C1 segment of cervical spinal cord (tissue), 14 donors: ENCODE measurements around the gene SCN5A.

ENCODE experiments used
- DNase-seq, 14 donors: peaks; one replicate each; lab custom pipeline; 2025; lab: John Stamatoyannopoulos, UW

The SCN5A gene

DNA sequence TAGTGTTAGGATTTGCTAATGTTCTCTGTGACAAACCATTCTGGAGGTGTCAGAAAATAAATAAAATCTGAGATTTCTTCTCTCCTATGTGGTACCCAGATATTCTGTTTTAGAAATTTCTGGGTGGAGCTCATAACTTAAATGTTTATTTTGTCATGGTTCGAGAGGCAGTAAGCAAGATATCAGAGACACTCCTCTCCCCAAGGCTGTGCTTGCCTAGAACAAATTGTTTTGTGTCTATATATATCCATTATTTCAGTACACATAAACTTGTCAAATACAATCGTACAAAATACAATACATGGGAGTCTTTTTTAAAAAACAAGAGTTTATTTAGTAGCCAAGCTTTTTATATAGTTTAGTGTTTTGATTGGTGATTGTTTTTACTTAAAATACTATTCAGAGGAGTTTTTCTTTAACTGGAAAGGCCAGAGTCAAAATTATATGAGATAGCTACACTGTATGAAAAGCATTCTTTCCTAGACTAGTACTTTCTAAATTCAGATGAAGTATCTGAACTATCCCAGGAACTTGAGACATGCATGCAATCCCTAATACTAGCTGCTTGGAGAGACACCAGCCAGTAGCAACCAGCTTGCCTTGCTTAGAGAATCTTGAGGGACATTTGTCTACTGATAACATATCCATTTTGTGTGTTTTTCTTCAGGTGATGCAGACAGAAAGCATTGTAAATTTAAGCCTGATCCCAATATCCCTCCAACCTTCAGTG, 148.6 kb downstream of the SCN5A start:
- DNase-seq, result no peak
